H1 (cell line): ENCODE data around the gene MAPK8IP3. TPM values are rescaled to one million over a fixed set of nuclear protein-coding genes. Genes with fewer than 3 reads are reported as not detected.

ENCODE experiments used
- CTCF ChIA-PET: fragments of 300-600 bp; sonication (Branson Sonifier 250); formaldehyde crosslinking; loops from one replicate; lab custom pipeline; 2021; ENCODE audit not compliant: partially characterized antibody; lab: Charles Lee
- POLR2A ChIA-PET: fragments of 300-600 bp; sonication (Branson Sonifier 250); formaldehyde crosslinking; loops from one replicate; lab custom pipeline; 2021; ENCODE audit warnings: inconsistent platforms; ENCODE audit not compliant: partially characterized antibody; lab: Charles Lee
- DNase-seq, 2 experiments: peaks; one replicate each; pipeline versions ENCODE4 v3.0.0 to v3.0.0-alpha.2; 2010 to 2022; ENCODE audit warnings: low spot score in 2 of 2, low read depth in 1 of 2, mixed read lengths in 1 of 2
- FAIRE-seq: peaks from 2 replicates; lab custom pipeline; 2011; peaks lifted over from hg19 to GRCh38; lab: Jason Lieb, UNC
- H2AFZ ChIP-seq: 2 replicates; pipeline ENCODE4 v1.8.1; 2012; ENCODE audit warnings: low read length, inconsistent platforms
- H2AK5ac ChIP-seq: 2 replicates; pipeline ENCODE4 v1.6.1; 2013; ENCODE audit warnings: low read depth, low read length
- H2BK120ac ChIP-seq: replicated peaks from 2 replicates; pipeline ENCODE3; 2013; ENCODE audit warnings: low read depth, low read length, inconsistent platforms
- H2BK12ac ChIP-seq: 2 replicates; pipeline ENCODE4 v1.6.1; 2013; ENCODE audit warnings: low read depth, low read length
- H2BK15ac ChIP-seq: 2 replicates; pipeline ENCODE4 v1.6.1; 2013; ENCODE audit warnings: low read length
- H2BK20ac ChIP-seq: 2 replicates; pipeline ENCODE4 v1.6.1; 2013; ENCODE audit warnings: low read length
- H2BK5ac ChIP-seq: 2 replicates; pipeline ENCODE4 v1.6.1; 2013; ENCODE audit warnings: low read depth, low read length
- H3K14ac ChIP-seq: 2 replicates; pipeline ENCODE4 v1.6.1; 2013; ENCODE audit warnings: inconsistent platforms; ENCODE audit not compliant: insufficient read length
- H3K18ac ChIP-seq: 2 replicates; pipeline ENCODE4 v1.6.1; 2013; ENCODE audit warnings: low read length; ENCODE audit errors: extremely low read depth
- H3K23ac ChIP-seq: 2 replicates; pipeline ENCODE4 v1.6.1; 2013; ENCODE audit warnings: inconsistent platforms; ENCODE audit not compliant: insufficient read length
- H3K23me2 ChIP-seq: 2 replicates; pipeline ENCODE4 v1.6.1; 2013; ENCODE audit warnings: low read depth, low read length
- H3K27ac ChIP-seq: 2 replicates; pipeline ENCODE4 v1.6.1; 2011; ENCODE audit warnings: low read depth, low read length, inconsistent platforms
- H3K27me3 ChIP-seq, 4 experiments: replicated peaks in 1 of 4; 1 replicate in 1 of 4; 2 replicates in 3 of 4; pipeline versions ENCODE4 v1.6.1 to v1.8.1; 2011 to 2013; ENCODE audit warnings: low read length in 3 of 4, mild to moderate bottlenecking in 3 of 4, inconsistent platforms in 2 of 4, mixed read lengths in 2 of 4, moderate library complexity in 1 of 4; ENCODE audit not compliant: control insufficient read depth in 3 of 4, insufficient read depth in 3 of 4; ENCODE audit errors: extremely low read depth in 1 of 4
- H3K36me3 ChIP-seq, 4 experiments: 2 replicates each; pipeline versions ENCODE4 v1.6.1 to v1.8.1; 2011 to 2013; ENCODE audit warnings: mild to moderate bottlenecking in 4 of 4, low read length in 3 of 4, moderate library complexity in 2 of 4, control low read depth in 1 of 4, inconsistent platforms in 1 of 4; ENCODE audit not compliant: insufficient read depth in 4 of 4, control insufficient read depth in 2 of 4
- H3K4ac ChIP-seq: replicated peaks from 2 replicates; pipeline ENCODE3; 2013; ENCODE audit warnings: low read length, low read depth, mixed read lengths, inconsistent platforms; ENCODE audit not compliant: insufficient read length
- H3K4me1 ChIP-seq, 4 experiments: replicated peaks in 1 of 4; 1 replicate in 1 of 4; 2 replicates in 3 of 4; pipeline versions ENCODE4 v1.6.1 to v1.8.1; 2011 to 2013; ENCODE audit warnings: low read length in 3 of 4, inconsistent platforms in 2 of 4, mixed read lengths in 1 of 4; ENCODE audit not compliant: insufficient read depth in 4 of 4, control insufficient read depth in 3 of 4
- H3K4me2 ChIP-seq, 2 experiments: 2 replicates each; pipeline versions ENCODE4 v1.6.1 to v1.8.1; 2011 to 2013; ENCODE audit warnings: low read depth in 2 of 2, low read length in 2 of 2, control low read depth in 1 of 2, inconsistent platforms in 1 of 2, mild to moderate bottlenecking in 1 of 2; ENCODE audit not compliant: insufficient read depth in 1 of 2
- H3K4me3 ChIP-seq, 4 experiments: fragments of 200-600, 300-600 bp in 1 of 4; sonication (generic), shearing (Covaris generic), sonication (Bioruptor Twin) in 1 of 4; 2 replicates each; pipeline versions ENCODE4 v1.5.1 to v1.8.1; 2011 to 2016; ENCODE audit warnings: low read length in 4 of 4, low read depth in 3 of 4, control low read depth in 2 of 4, inconsistent platforms in 2 of 4, mild to moderate bottlenecking in 2 of 4, mixed read lengths in 1 of 4, moderate library complexity in 1 of 4; ENCODE audit not compliant: insufficient read depth in 2 of 4; ENCODE audit errors: extremely low read depth in 1 of 4
- H3K56ac ChIP-seq: replicated peaks from 2 replicates; pipeline ENCODE3; 2013; ENCODE audit warnings: low read depth, mild to moderate bottlenecking, mixed read lengths, low read length, inconsistent platforms; ENCODE audit not compliant: insufficient read length
- H3K79me1 ChIP-seq: 2 replicates; pipeline ENCODE4 v1.6.1; 2013; ENCODE audit warnings: low read depth, low read length, control low read depth
- H3K79me2 ChIP-seq, 2 experiments: 2 replicates each; pipeline versions ENCODE4 v1.6.1 to v1.8.1; 2012 to 2013; ENCODE audit warnings: low read length in 2 of 2, mild to moderate bottlenecking in 2 of 2, inconsistent platforms in 1 of 2; ENCODE audit not compliant: insufficient read depth in 2 of 2, control insufficient read depth in 1 of 2
- H3K9ac ChIP-seq, 4 experiments: replicated peaks in 1 of 4; 1 replicate in 1 of 4; 2 replicates in 3 of 4; pipeline versions ENCODE4 v1.6.1 to v1.8.1; 2011 to 2013; ENCODE audit warnings: low read depth in 3 of 4, low read length in 3 of 4, control low read depth in 2 of 4, mild to moderate bottlenecking in 2 of 4, moderate library complexity in 2 of 4, inconsistent platforms in 1 of 4; ENCODE audit errors: extremely low read depth in 1 of 4
- H3K9me3 ChIP-seq, 2 experiments: 2 replicates each; pipeline versions ENCODE4 v1.6.1 to v1.8.1; 2012 to 2013; ENCODE audit warnings: mild to moderate bottlenecking in 2 of 2, moderate library complexity in 2 of 2, control low read depth in 1 of 2, inconsistent platforms in 1 of 2, low read depth in 1 of 2, low read length in 1 of 2, mixed read lengths in 1 of 2; ENCODE audit not compliant: insufficient read depth in 2 of 2
- H4K20me1 ChIP-seq, 2 experiments: replicated peaks in 1 of 2; 2 replicates each; pipeline versions ENCODE3 to v1.8.1; 2011 to 2013; ENCODE audit warnings: inconsistent platforms in 2 of 2, low read length in 2 of 2, mild to moderate bottlenecking in 1 of 2; ENCODE audit not compliant: insufficient read depth in 2 of 2, control insufficient read depth in 1 of 2
- H4K5ac ChIP-seq: 2 replicates; pipeline ENCODE4 v1.6.1; 2013; ENCODE audit warnings: low read length, low read depth, mixed read lengths, inconsistent platforms; ENCODE audit not compliant: insufficient read length
- H4K8ac ChIP-seq: 2 replicates; pipeline ENCODE4 v1.8.0; 2013; ENCODE audit warnings: mild to moderate bottlenecking, moderate library complexity, low read length, inconsistent platforms; ENCODE audit not compliant: insufficient read depth; ENCODE audit errors: extremely low read depth
- H4K91ac ChIP-seq: replicated peaks from 2 replicates; pipeline ENCODE3; 2013; ENCODE audit warnings: low read length, mixed read lengths, inconsistent platforms; ENCODE audit not compliant: insufficient read length
- MAFK ChIP-seq: IDR thresholded peaks from 2 replicates; pipeline ENCODE4 v1.6.1; 2012; ENCODE audit warnings: low read depth, mild to moderate bottlenecking, improper control_type of control experiment, low read length
- TCF12 ChIP-seq: IDR thresholded peaks from 2 replicates; pipeline ENCODE4 v1.6.1; 2011; ENCODE audit warnings: low read depth, mild to moderate bottlenecking, low read length
- WGBS, 2 experiments: shearing (Covaris generic) in 1 of 2; methylation state at CpG; one replicate each; pipeline versions ENCODE4 v1.1.6 to v1.1.7; 2013 to 2015; ENCODE audit warnings: low lambda C conversion rate in 2 of 2, mixed read lengths in 2 of 2, inconsistent platforms in 1 of 2, low coverage in 1 of 2, missing lambda C conversion rate in 1 of 2; ENCODE audit not compliant: insufficient replicate concordance in 2 of 2, insufficient coverage in 1 of 2, insufficient read length in 1 of 2; ENCODE audit errors: extremely low coverage in 1 of 2, missing lambda C conversion rate in 1 of 2; 5-methylcytosine and 5-hydroxymethylcytosine counted together
- polyA plus RNA-seq, 7 experiments: library from polyadenylated mRNA; depleted of rRNA in 3 of 7; stranded (reverse) in 5 of 7; unstranded in 2 of 7; fragments of >200 nt in 5 of 7; fragments of 200-250 nt in 2 of 7; gene quantifications; 1 replicate in 5 of 7; 2 replicates in 1 of 7; 4 replicates in 1 of 7; pipeline versions ENCODE4 v1.2.1 to v1.2.3, GENCODE V29; 2011 to 2013; ENCODE audit warnings: missing spikeins in 2 of 7, mixed read lengths in 2 of 7
- total RNA-seq: library from RNA; stranded (reverse); fragmentation: NEBNext Ultra II Directional; extraction: Animal tissue kit (Norgen Biotek cat#: 25700); gene quantifications from 2 replicates; pipeline ENCODE4 v1.2.1, GENCODE V29; 2021

The MAPK8IP3 gene
- total and polyA plus RNA-seq, 2 of the 8 experiments (the other 6 are each of a cell fraction or from before 2014, with no cell fraction given), result 16.9 to 43.4 TPM

DNA sequence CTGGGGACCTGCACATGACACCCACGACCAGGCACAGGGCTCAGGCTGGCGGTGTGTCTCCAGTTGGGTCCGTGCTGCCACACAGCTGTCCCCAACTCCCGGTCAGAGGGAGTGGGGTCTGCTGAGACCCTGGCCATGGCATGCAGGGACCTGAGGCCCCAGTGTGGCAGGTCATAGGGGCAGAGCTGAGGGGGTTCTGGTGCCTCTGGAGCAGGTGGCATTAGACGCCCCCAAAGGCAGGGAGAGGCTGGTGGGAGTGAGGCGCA, 81.0 kb downstream of the MAPK8IP3 start:
- Histone ChIP-seq H2AFZ (no peak overlapping the region), H3K27me3 (no peaks in the 10 kb centered on the region), H2BK5ac (no peak overlapping the region), H4K8ac (no peak overlapping the region), H3K56ac (no peak overlapping the region), H3K23ac (no peak overlapping the region), H3K23me2 (peaks cover 3% of the 10 kb centered on the region; the same call in 1 of the 2 replicates), H3K79me1 (peaks cover 13% of the 10 kb centered on the region; the same call in 1 of the 2 replicates), H4K91ac (no peak overlapping the region), H3K4me3 (no peak overlapping the region), H3K79me2 (peaks cover 0 to 35% of the 10 kb centered on the region in 2 experiments; a peak in 3 of 4 replicates), H3K14ac (no peak overlapping the region), H3K4me1 (no peaks in the 10 kb centered on the region; a peak in 1 of 7 replicates), H2BK20ac (no peak overlapping the region), H4K20me1 (peaks cover 20 to 21% of the 10 kb centered on the region in 2 experiments), H2BK12ac (no peak overlapping the region), H4K5ac (no peak overlapping the region), H3K9me3 (no peaks in the 10 kb centered on the region), H3K4me2 (no peak overlapping the region), H3K36me3 (peaks cover 0 to 44% (median 2%) of the 10 kb centered on the region in 4 experiments; a peak in 4 of 8 replicates), H3K4ac (no peak overlapping the region), H2AK5ac (no peak overlapping the region), H3K18ac (no peak overlapping the region), H2BK15ac (no peak overlapping the region), H3K27ac (no peak overlapping the region), H3K9ac (no peak overlapping the region), H2BK120ac (no peak overlapping the region)
- ChIA-PET POLR2A (interaction anchor here (1.6 to 4.0 kb wide), 3 partner anchors 12 to 18 kb away, joined by 3 to 13 read pairs (median 5); partner anchors contain the start of gene NME3), CTCF (interaction anchor here (1.4 kb wide), 1 partner anchor 13 kb away, joined by 4 read pairs; no protein-coding TSS in a partner anchor)
- TF ChIP-seq TCF12 (no peak), MAFK (no peak)
- WGBS, 2 experiments, result 90% methylated on average over 6 of the region's 6 CpGs; no CpG with 5 or more reads in 1 of the 2 experiments
- no peak for DNase-seq
- no peak for FAIRE-seq
